ENCODE results near the gene GAPDH.

GAPDH gene

GRCh38 chr12:6532051-6532926 lies 2.0 kb upstream of the GAPDH start:
- TF ChIP-seq CEBPB (IDR thresholded peaks at IDR 0.05) = no peak
- no peak for TF ChIP-seq EGR1 (IDR thresholded peaks at IDR 0.05)
- peak; percentile 34; the same call in 1 of the 2 replicates for TF ChIP-seq ZBTB7A (IDR thresholded peaks at IDR 0.05; ENCODE audit: low read depth)
- peak; percentile 37; the same call in 1 of the 2 replicates for TF ChIP-seq EP300 (IDR thresholded peaks at IDR 0.05; ENCODE audit: borderline replicate concordance)
- TF ChIP-seq YY1 (IDR thresholded peaks at IDR 0.05; ENCODE audit: low read depth) = 0 out of 2 replicates have a peak, but pooled peaks have one; percentile 17
- TF ChIP-seq TEAD4 (IDR thresholded peaks at IDR 0.05) = peak; percentile 25; the same call in 1 of the 2 replicates
- peak; percentile 35 for TF ChIP-seq MAX (IDR thresholded peaks at IDR 0.05)
- TF ChIP-seq TCF12 (IDR thresholded peaks at IDR 0.05; ENCODE audit: low read depth) = peak; percentile 51; the same call in 1 of the 2 replicates
- TF ChIP-seq CREB1 (IDR thresholded peaks at IDR 0.05; ENCODE audit: low read depth) = no peak
- no peak for TF ChIP-seq TAF1 (IDR thresholded peaks at IDR 0.05; ENCODE audit: low read depth)
- TF ChIP-seq NFIC (IDR thresholded peaks at IDR 0.05) = peak; percentile 19; the same call in 1 of the 2 replicates

- TF ChIP-seq ZBTB7A (IDR thresholded peaks at IDR 0.05; ENCODE audit: low read depth) (peak; percentile 17; the same call in 1 of the 2 replicates), YY1 (IDR thresholded peaks at IDR 0.05; ENCODE audit: low read depth) (no peak; the same call in 1 of the 2 replicates), NFIC (IDR thresholded peaks at IDR 0.05) (peak; percentile 44), MAX (IDR thresholded peaks at IDR 0.05) (peak; percentile 33; the same call in 1 of the 2 replicates), REST (IDR thresholded peaks at IDR 0.05; ENCODE audit: low read depth) (no peak)
These were observed 1.2 kb upstream of the GAPDH start for GRCh38 chr12:6532927-6533652.

- TF ChIP-seq CREB1 (IDR thresholded peaks at IDR 0.05; ENCODE audit: low read depth) (0 out of 2 replicates have a peak, but pooled peaks have one; percentile 42), TAF1 (IDR thresholded peaks at IDR 0.05; ENCODE audit: low read depth) (no peak), TCF12 (IDR thresholded peaks at IDR 0.05; ENCODE audit: low read depth) (no peak; the same call in 1 of the 2 replicates)
These were observed 729 bp upstream of the GAPDH start for GRCh38 chr12:6533653-6533922.

- TF ChIP-seq YY1 (IDR thresholded peaks at IDR 0.05; ENCODE audit: low read depth) = peak; percentile 10; the same call in 1 of the 2 replicates
- no peak for TF ChIP-seq REST (IDR thresholded peaks at IDR 0.05; ENCODE audit: low read depth)
These were observed 303 bp downstream of the GAPDH start for GRCh38 chr12:6534695-6534944.

- TF ChIP-seq RAD21 (IDR thresholded peaks at IDR 0.05; ENCODE audit: low read depth) (no peak), FOXM1 (IDR thresholded peaks at IDR 0.05; ENCODE audit: borderline replicate concordance, low read depth) (no peak), TEAD4 (IDR thresholded peaks at IDR 0.05) (no peak), ZBTB7A (IDR thresholded peaks at IDR 0.05; ENCODE audit: low read depth) (0 out of 2 replicates have a peak, but pooled peaks have one; percentile 4), USF1 (IDR thresholded peaks at IDR 0.05) (peak; percentile 96), TAF1 (IDR thresholded peaks at IDR 0.05; ENCODE audit: low read depth) (peak; percentile 84), EGR1 (IDR thresholded peaks at IDR 0.05) (no peak), EP300 (IDR thresholded peaks at IDR 0.05; ENCODE audit: borderline replicate concordance) (no peak), CREB1 (IDR thresholded peaks at IDR 0.05; ENCODE audit: low read depth) (no peak), NFIC (IDR thresholded peaks at IDR 0.05) (peak; percentile 85), YY1 (IDR thresholded peaks at IDR 0.05; ENCODE audit: low read depth) (peak; percentile 91), TCF12 (IDR thresholded peaks at IDR 0.05; ENCODE audit: low read depth) (peak; percentile 23; the same call in 1 of the 2 replicates), REST (IDR thresholded peaks at IDR 0.05; ENCODE audit: low read depth) (0 out of 2 replicates have a peak, but pooled peaks have one; percentile 5), CEBPB (IDR thresholded peaks at IDR 0.05) (peak; percentile 8; the same call in 1 of the 2 replicates), MAX (IDR thresholded peaks at IDR 0.05) (peak; percentile 78)
These were observed 804 bp downstream of the GAPDH start for GRCh38 chr12:6534945-6535696.
